Fibroblast of lung (primary cell): ENCODE data around the gene UPK3A. TPM values are rescaled to one million over a fixed set of nuclear protein-coding genes. Genes with fewer than 3 reads are reported as not detected.

Source experiments
- DNase-seq, 2 donors: peaks; one replicate each; pipeline versions ENCODE4 v3.0.0 to v3.0.0-alpha.2; 2010; ENCODE audit warnings: low read depth in 2 of 2
- H2AFZ ChIP-seq: 2 replicates; pipeline ENCODE4 v1.5.1; 2012; ENCODE audit warnings: low read length, control low read depth, inconsistent platforms
- H3K27ac ChIP-seq: 2 replicates; pipeline ENCODE4 v1.5.1; 2011; ENCODE audit warnings: low read length, control low read depth; ENCODE audit not compliant: insufficient read depth
- H3K27me3 ChIP-seq: 2 replicates; pipeline ENCODE4 v1.5.1; 2011; ENCODE audit warnings: mild to moderate bottlenecking, low read length; ENCODE audit not compliant: control insufficient read depth, insufficient read depth
- H3K36me3 ChIP-seq: 2 replicates; pipeline ENCODE4 v1.5.1; 2011; ENCODE audit warnings: low read length; ENCODE audit not compliant: control insufficient read depth, insufficient read depth
- H3K4me1 ChIP-seq: 2 replicates; pipeline ENCODE4 v1.5.1; 2011; ENCODE audit warnings: low read length; ENCODE audit not compliant: control insufficient read depth, insufficient read depth; ENCODE audit errors: extremely low read depth
- H3K4me2 ChIP-seq: 2 replicates; pipeline ENCODE4 v1.5.1; 2011; ENCODE audit warnings: low read length, control low read depth; ENCODE audit not compliant: insufficient read depth; ENCODE audit errors: extremely low read depth
- H3K4me3 ChIP-seq, 4 experiments: fragments of 200-600 bp in 1 of 4; sonication (generic) in 1 of 4; replicated peaks in 1 of 4; 2 replicates each; pipeline ENCODE4 v1.5.1; 2011 to 2016; ENCODE audit warnings: low read length in 4 of 4, low read depth in 3 of 4, mild to moderate bottlenecking in 3 of 4, control low read depth in 2 of 4, inconsistent platforms in 1 of 4, mixed read lengths in 1 of 4; ENCODE audit not compliant: insufficient read depth in 1 of 4; ENCODE audit errors: control extremely low read depth in 1 of 4
- H3K79me2 ChIP-seq: 2 replicates; pipeline ENCODE4 v1.5.1; 2012; ENCODE audit warnings: mild to moderate bottlenecking, low read length, inconsistent platforms; ENCODE audit not compliant: control insufficient read depth, insufficient read depth
- H3K9ac ChIP-seq: 2 replicates; pipeline ENCODE4 v1.5.1; 2011; ENCODE audit warnings: mild to moderate bottlenecking, low read length, control low read depth; ENCODE audit not compliant: insufficient read depth
- H3K9me3 ChIP-seq: 2 replicates; pipeline ENCODE4 v1.5.1; 2012; ENCODE audit warnings: low read depth, low read length; ENCODE audit not compliant: control insufficient read depth, insufficient read depth
- H4K20me1 ChIP-seq: 2 replicates; pipeline ENCODE4 v1.5.1; 2011; ENCODE audit warnings: low read length; ENCODE audit not compliant: control insufficient read depth, insufficient read depth; ENCODE audit errors: extremely low read depth
- EZH2 ChIP-seq: IDR thresholded peaks from 2 replicates; pipeline ENCODE4 v1.5.1; 2012; ENCODE audit warnings: low read length, control low read depth, mild to moderate bottlenecking; ENCODE audit errors: missing control alignments
- polyA plus RNA-seq, 2 donors: library from polyadenylated mRNA; depleted of rRNA in 1 of 2; stranded (reverse) in 1 of 2; unstranded in 1 of 2; fragments of >200 nt; gene quantifications; 2 replicates each; pipeline ENCODE4 v1.2.1, GENCODE V29; 2011 to 2012; ENCODE audit warnings: missing spikeins in 1 of 2
- total RNA-seq: library from RNA; depleted of rRNA; stranded (reverse); fragments of >200 nt; gene quantifications from 2 replicates; pipeline ENCODE4 v1.2.1, GENCODE V29; 2014
- TF ChIP-seq, protein P1 (sequence below), 2 donors: IDR thresholded peaks in 1 of 2; conservative IDR thresholded peaks in 1 of 2; 1 replicate in 1 of 2; 2 replicates in 1 of 2; pipeline ENCODE4 v1.5.1; 2011 to 2012; ENCODE audit warnings: low read length in 2 of 2, control low read depth in 1 of 2, inconsistent platforms in 1 of 2, low read depth in 1 of 2, mild to moderate bottlenecking in 1 of 2

The UPK3A gene
- total and polyA plus RNA-seq, 2 donors (not counting 1 experiment from before 2014, with no cell fraction given) = not detected

DNA sequence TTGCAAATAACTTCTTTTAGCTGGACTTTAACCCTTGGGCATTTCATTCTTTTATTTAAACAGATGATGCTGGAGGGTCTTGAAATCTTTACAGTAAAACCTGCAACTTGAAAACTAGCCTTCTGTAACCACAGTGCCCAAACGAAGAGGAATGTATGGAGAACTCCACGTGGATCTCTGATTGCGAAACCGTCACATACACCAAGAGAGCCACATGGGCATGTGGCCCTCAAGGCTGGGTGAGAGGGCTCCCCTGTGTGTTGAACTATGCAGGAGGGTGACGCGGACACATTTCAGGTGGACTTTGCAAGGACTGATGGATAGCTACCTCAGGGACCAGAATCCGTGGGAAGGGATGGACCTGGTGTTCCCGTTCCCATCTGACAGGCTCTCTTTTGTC, 55.6 kb downstream of the UPK3A start:
- Histone ChIP-seq H3K27me3 (no peaks in the 10 kb centered on the region), H3K4me2 (no peak overlapping the region), H3K9ac (no peak overlapping the region), H3K9me3 (no peaks in the 10 kb centered on the region), H3K4me3 (no peak overlapping the region), H3K4me1 (no peaks in the 10 kb centered on the region), H3K79me2 (no peaks in the 10 kb centered on the region), H2AFZ (no peak overlapping the region), H3K36me3 (peaks cover 6% of the 10 kb centered on the region), H3K27ac (no peak overlapping the region), H4K20me1 (no peaks in the 10 kb centered on the region)
- TF ChIP-seq, protein P1, sequence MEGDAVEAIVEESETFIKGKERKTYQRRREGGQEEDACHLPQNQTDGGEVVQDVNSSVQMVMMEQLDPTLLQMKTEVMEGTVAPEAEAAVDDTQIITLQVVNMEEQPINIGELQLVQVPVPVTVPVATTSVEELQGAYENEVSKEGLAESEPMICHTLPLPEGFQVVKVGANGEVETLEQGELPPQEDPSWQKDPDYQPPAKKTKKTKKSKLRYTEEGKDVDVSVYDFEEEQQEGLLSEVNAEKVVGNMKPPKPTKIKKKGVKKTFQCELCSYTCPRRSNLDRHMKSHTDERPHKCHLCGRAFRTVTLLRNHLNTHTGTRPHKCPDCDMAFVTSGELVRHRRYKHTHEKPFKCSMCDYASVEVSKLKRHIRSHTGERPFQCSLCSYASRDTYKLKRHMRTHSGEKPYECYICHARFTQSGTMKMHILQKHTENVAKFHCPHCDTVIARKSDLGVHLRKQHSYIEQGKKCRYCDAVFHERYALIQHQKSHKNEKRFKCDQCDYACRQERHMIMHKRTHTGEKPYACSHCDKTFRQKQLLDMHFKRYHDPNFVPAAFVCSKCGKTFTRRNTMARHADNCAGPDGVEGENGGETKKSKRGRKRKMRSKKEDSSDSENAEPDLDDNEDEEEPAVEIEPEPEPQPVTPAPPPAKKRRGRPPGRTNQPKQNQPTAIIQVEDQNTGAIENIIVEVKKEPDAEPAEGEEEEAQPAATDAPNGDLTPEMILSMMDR (conservative IDR thresholded peaks at IDR 0.05 in 1 of 2, IDR thresholded peaks at IDR 0.05 in 1 of 2; ENCODE audit: low read depth in 1 of 2, low read length in 2 of 2) = no peak
- TF ChIP-seq EZH2 = no peak
- no peak for DNase-seq

DNA sequence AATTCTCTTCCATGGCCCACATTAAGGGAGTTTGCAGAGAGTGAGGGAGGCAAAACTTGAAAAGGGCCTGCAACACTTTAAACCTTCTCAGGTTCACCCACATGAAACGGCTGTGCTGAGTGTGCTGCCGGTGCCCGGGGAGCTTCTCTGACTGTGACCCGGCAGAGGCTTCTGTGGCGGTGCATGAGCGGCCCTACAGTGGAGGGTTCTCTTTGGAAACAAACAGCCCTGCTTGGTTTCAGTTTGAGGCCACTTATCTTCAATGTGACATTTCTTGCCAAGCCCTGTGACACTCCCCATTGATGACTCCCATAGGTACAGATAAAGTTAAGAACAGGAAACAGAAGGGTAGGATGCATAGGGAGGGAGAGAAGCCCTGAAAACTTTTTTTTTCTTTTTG, 56.7 kb downstream of the UPK3A start:
- Histone ChIP-seq H3K4me2 (no peak overlapping the region), H3K9ac (no peak overlapping the region), H3K79me2 (no peaks in the 10 kb centered on the region), H3K4me1 (no peaks in the 10 kb centered on the region), H4K20me1 (no peaks in the 10 kb centered on the region), H3K4me3 (no peak overlapping the region), H3K36me3 (peaks cover 3% of the 10 kb centered on the region), H2AFZ (no peak overlapping the region), H3K27me3 (no peaks in the 10 kb centered on the region), H3K9me3 (no peaks in the 10 kb centered on the region), H3K27ac (no peak overlapping the region)
- DNase-seq = no peak
- no peak for TF ChIP-seq EZH2
- TF ChIP-seq, protein P1 (conservative IDR thresholded peaks at IDR 0.05 in 1 of 2, IDR thresholded peaks at IDR 0.05 in 1 of 2; ENCODE audit: low read depth in 1 of 2, low read length in 2 of 2) = no peak

- Histone ChIP-seq H3K4me1 (no peaks in the 10 kb centered on the region), H4K20me1 (no peaks in the 10 kb centered on the region), H3K9me3 (no peaks in the 10 kb centered on the region), H3K9ac (no peak overlapping the region), H3K27me3 (no peaks in the 10 kb centered on the region), H3K36me3 (peaks cover 2% of the 10 kb centered on the region), H2AFZ (no peak overlapping the region), H3K79me2 (no peaks in the 10 kb centered on the region), H3K27ac (no peak overlapping the region), H3K4me3 (no peak overlapping the region), H3K4me2 (no peak overlapping the region)
- no peak for DNase-seq
- TF ChIP-seq, protein P1 (conservative IDR thresholded peaks at IDR 0.05 in 1 of 2, IDR thresholded peaks at IDR 0.05 in 1 of 2; ENCODE audit: low read depth in 1 of 2, low read length in 2 of 2) = no peak
- no peak for TF ChIP-seq EZH2
Observed at GRCh38 chr22:45343143-45343542, 58.4 kb downstream of the UPK3A start.
